CD1c-positive myeloid dendritic cell (primary cell): ENCODE results near the gene COL25A1.
"Not testable (repeated sequence)": the region's sequence is repeated elsewhere in the genome, so short reads cannot be mapped to it uniquely, and the experiment has no call there.

ENCODE experiments used
- DNase-seq: peaks from one replicate; pipeline ENCODE4 v3.0.0-alpha.2; 2016; ENCODE audit errors: extremely low spot score

Gene COL25A1

DNA sequence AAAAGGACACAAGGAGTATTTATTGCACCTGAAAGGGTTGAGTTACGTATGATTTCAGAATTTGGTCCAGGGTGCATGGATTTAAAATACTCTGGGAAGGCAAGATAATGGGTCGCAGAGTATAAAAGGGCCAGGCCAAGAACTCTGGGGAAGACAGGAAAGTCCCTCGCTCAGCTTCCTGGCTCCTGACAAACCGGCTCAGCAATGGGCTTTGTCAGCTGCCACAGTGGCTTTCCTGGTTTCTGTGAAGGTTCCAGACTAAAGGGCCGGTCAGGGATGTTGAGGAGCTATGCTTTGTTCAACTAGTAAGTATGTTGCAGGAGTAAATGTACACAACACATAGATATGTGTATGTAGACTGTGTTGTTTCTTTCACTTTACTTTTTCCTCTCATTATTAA, 385.2 kb downstream of the COL25A1 start:
- DNase-seq, result no peak

DNA sequence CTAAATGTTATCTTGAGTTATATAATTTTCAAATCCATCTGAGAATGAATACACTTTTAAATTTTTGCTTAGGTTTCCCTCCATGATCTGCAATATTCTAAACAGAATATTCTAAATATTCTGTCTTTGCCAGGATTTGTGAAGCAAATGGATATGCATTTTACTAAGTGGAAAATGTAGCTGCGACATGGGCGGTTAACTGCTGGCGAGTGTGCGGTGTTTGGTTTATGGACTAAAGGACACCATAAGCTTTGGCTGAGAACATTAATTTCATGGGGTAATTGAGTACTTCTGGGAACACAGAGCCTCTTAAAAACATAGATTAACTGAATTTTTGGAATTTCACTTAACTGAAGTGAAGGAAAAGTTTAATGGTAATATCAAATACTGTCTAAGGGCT, 385.8 kb downstream of the COL25A1 start:
- DNase-seq, result no peak

DNA sequence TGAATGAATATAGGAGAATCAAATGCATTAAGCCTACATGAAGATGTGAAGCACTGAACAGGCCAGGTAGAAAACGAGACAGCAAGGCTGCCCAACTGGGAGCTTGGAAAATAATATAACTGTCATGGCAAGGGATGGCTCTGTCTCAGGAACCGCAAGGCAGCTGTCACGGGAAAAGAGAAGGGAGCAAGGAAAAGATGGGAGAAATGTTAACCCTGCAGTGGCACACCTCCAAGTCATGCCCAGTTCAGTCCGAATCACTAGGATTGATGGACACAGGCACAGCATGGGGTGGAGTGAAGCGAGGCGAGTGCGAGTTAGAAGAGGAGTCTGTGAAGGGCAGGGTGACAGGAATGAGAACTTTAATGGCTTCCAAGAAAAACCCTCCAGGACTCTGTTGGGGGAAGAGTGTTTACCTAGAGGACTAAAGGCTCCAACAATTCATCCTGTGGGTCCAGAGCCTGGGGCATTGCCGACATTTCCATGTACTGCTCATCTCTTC, 395.5 kb downstream of the COL25A1 start:
- DNase-seq, result no peak

DNA sequence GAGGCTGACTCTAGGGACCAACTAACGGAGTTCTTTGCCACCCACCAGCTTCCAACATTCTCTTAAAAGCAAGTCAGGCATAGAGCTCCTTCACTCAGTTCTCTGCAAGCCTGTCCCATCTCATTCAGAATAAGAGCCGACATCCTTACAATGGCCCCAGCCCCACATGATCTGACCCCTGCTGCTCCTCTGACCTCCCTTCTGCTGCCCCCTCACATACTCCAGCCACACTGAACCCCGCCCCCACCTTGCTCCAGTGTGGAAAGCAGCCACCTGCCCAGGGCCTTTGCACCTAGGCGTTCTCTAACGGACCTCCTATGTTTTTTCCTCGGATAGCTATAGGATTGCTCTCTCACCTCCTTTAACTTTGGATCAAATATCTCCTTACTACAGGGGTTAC, 396.5 kb downstream of the COL25A1 start:
- DNase-seq, result no peak

DNA sequence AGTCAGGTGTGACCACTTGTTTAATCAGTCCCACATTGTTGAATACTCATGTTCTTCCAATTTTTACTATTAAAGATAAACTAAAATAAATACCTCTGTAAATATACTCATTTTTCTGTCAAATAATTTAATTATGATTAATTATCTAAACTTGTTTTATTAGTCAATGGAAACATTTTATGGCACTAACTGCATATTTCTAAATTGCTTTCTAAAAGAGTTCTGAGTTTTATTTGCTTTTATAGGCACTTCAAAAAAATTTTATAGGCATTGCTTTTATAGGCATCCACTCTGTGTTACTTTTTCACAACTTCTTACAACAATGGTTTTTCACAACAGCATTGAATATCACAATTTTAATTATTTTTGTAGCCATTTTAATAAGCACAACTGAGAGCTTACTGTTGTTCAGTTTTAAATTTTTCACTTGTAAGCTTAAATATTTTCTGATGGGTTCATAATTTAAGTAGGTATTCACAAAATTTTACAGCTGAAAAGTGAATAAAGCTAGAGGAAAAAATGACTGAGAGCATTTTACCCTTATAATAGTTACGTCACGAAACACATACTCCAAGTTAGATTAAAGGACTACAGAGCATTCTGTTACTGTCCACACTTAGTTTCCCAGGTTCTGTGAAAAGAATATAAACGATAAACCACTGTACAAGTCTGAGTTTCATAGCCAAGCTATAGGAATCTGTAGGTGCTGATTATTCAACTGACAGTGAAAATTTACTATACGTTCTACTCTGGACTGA, 398.8 kb downstream of the COL25A1 start:
- DNase-seq, result no peak

DNA sequence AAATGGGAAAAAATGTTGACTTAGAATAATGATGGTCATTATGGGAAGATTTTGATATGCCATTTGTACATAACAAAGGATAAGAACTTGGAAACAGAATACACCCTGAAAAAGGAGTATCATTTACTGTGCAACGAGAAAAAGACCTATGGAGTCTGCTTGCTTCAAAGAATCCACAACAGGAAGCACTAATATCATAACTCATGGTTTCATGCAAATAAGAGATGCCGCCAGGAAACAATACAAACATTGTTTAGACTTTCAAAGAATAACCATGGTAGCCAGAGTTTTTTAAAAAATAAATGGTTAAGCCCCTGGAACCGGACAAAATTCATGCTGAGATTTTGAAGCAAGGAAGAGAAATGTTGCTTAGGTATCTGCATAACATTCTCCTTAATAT, 399.7 kb downstream of the COL25A1 start:
- DNase-seq, result no peak

DNA sequence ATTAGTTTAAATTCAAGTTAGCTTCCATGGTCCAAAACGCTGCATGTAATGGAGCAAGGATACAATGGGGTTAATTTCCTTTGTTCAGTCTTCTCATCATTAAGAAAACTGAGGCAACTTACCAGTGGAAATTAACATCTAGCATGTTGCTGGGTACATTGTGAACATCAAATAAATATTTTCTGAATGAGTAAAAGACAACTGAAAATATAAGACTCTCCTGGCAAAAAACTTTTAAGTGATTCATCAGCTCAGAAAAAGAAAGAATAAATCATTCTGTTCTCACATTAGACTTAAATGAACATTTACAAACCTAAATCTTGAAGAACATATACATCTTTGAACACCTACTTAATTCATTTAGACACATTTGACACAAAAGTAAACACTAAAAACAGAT, 401.2 kb downstream of the COL25A1 start:
- no peak for DNase-seq

DNA sequence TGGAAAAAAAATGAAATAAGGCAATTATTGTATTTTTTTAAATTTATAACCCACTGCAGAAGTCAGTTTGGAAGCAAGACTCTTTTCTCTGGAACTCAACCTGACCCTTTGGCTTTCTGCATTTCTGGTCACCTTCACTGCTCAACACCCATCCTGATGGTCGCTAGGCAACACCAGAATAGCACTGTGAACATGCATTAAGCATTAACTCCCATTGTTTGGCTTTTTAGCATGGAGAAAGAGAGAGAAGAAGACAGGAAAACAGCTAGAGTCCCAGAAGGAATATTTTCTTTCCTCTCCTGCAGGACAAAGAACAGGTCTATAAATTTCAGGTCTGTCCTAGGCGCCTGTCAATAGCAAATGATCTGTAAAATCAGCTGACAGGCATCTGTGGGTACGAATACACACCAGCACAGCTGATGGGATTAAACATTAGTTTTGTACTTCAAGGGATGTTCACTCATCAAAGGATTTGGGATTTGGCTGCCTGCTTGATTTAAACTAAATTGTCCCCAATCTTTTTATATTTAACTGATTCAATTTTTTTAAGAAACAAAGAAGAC, 402.4 kb downstream of the COL25A1 start:
- DNase-seq, result no peak

DNA sequence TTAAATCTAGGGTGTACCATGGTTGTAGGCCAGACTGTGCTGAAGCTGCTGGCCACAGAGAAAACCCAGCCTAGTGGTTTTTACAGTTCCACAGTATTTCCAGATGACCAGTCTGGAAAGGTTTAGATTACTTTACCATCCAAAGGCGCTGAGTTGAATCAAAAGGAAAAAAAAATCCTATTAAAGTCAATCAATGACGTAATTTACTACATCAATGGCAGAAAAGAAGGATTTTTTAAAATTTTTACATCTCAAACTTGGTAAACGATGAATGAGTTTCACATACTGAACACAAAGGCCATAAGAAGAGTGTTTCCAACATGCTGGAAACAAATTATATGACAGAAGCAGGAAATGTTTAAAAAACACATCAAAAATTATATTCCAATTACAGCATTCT, 409.0 kb downstream of the COL25A1 start:
- DNase-seq, result no peak

DNA sequence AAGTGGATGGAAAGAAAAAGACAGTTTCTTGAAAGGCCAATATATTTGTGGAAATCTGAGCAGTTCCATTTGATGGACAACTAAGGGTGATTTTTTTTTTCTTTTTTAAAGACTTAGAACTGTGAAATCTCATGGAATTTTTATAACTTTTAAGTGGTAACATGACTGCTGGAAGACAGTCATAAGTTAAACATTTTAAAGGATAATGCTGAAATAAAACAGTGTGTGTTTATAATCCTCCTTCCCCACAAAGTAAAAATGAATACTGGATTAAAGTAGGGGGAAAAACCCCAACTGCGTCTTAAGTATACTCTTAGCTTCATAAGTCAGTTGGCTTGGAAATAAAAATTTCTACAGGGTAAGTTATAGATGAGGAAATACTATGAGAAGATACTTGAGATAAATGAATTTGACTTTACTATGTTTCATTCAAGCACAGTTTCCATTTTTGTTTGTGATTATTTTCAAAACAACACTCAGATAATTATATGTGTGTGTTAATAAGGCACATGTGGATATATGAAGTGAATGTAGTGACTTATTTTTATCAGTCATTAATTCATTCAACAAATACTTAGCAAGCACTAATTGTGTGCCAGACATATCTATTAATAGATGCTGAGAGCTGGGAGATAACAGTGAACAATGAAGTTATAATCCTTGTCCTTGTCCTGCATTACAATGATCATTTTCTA, 410.4 kb downstream of the COL25A1 start:
- no peak for DNase-seq

DNA sequence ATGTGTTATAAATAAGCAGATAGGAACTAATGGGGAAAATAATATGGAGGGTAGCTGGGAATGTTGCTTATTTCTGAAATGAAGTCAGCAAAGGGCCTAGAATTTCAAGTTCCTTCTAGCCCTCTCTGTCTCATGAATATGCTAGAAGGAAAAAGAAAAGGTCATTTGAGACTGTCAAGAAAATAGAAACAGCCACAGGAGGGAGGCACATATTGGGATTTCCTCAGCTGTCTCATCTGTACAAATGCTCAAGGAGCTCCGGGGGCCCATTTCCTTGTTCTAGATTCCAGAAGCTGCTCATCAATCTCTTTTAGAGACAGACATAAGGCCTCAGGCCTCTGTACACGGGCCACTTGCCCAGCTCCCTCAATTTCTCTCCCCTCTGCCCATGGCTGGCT, 412.0 kb downstream of the COL25A1 start:
- no peak for DNase-seq

DNA sequence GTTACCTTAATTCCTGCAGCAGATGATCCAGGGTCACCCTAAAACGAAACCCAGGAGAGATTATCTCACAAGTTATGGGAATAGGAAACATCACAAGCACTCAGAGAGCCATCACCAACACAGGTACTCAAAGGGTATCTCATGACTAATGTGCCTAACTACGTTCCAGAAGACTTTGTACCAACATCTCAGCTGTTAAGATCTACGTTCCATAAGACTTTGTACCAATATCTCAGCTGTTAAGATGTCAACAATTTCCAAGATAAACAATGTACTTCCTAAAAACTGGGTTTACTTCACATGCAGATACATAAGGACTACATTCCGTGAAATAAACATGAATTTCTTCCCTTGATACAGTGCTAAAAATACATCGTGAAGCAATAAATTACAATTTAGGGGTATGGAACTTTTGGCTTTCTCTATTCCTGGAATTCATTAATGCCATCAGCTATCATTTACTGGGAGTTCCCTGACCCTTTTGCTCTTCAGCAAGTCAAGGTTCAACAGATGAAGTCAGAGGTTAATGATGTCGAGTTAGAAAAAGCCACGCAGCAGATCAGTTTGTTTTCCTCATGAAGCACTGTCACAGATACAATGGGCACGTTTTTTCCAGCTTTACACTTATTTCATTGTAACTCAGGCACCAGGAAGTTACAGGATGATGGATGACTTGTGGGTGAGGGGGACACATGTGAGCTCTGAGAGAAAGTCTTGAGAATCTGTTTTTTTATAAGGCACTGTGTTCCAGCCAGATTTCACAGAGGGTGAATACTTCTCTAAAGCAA, 412.6 kb downstream of the COL25A1 start:
- no peak for DNase-seq

DNA sequence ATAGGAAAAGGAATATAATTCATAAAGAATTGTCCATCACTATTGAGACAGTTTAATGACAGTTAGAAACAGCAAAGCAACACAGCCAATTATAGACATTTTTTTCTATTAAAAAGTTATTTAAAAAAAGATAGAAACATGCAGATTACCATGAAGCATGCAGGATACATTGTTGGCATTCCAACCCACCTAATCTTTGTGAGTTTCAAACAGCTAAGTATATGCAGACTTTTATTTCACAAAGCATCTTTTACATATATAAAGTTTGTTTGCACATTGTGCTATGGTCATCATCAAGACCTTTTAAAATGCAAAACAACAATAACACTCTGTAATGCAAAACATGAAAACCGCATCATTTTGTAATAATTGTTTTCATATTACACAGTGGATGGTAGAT, 413.7 kb downstream of the COL25A1 start:
- no peak for DNase-seq

DNA sequence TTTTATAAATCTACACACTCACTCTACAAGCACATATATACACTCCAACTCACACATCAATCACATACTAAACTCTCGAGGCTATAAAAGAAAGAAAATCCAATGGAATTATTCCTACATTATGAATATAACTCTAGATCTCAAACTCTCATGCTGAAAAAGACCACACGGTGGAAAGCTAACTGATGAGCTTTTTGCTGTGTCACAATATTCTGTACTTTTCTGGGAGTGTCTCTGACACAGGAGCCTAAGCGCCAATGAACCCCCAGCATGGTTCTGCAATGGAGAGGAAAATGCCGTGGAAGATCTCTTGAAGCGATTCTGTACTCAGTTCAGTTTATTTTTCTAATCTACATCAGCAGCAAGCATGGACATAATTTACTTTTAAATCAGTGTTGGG, 415.4 kb downstream of the COL25A1 start:
- DNase-seq, result no peak

DNA sequence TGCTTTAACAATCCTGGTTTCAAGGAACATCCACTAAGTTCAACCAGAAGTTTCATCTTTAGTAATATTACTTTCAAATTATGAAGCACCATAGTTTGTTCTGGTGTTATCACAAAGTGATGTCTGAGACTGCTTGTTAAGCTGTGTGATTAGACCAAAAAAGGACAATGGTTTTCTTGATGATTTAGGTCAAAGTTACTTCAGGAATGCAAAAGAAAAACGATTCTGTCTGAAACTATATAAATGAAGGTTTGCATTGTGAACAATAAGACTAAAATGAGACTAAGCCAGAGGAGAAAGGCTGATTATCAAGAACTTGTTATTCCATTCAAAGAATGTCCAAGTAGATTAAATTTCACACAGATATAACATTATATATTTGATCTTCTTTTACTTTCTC, 417.2 kb downstream of the COL25A1 start:
- no peak for DNase-seq

DNA sequence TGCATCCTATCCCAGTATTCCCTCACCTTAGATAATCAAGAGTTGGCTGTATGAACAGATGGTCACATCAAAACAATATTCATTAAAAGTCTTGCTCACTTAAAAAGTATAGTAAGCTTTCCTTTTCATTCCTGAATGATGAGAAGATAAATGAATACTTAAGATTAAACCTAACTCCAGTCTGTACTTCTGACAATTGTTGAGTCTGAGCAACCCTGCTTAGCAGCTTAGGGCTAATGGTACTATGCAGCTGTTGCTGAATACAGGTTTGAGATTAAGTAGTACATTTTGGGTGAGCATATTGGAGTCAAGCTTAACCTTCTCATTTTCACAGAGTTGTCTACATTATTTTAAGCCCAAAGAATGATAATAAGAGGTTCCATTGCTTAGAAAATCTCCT, 417.9 kb downstream of the COL25A1 start:
- no peak for DNase-seq

DNA sequence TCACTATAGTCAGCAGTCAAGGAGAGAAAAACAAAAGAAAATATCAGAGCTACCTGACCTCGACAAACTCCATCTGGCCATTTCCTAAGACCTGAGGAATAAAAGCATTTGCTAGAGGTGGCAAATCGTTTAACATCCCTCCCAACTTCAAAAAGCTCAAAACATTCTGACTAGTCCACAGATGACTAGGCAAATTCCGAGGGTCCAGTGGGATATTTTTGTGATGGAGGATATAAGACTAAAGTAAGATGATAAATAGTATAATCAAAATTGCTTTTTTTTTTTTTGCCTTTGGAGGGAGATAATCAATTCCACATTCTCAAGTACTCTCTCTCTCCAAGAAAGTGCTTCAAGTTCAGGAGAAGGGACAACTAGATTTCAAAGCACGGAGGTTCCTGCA, 420.5 kb downstream of the COL25A1 start:
- no peak for DNase-seq

DNA sequence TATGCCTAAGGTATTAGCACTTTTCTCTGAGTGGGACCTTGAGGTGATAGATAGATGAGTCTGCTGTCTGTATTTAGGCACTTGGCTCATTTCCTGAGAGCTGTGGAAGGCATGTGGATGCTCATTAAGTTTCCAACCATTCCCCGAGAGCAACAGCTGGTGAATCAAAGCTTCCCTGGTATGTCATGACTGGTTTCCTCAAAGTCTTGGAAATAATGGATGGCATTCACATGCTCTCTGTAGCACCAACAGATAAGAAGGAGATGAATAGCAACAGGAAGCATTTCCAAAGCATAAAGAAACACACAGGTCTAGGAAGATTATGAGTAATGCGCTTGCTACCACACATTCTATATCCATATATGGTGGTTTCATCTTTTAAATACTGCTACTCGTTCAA, 421.3 kb downstream of the COL25A1 start:
- DNase-seq, result no peak

DNA sequence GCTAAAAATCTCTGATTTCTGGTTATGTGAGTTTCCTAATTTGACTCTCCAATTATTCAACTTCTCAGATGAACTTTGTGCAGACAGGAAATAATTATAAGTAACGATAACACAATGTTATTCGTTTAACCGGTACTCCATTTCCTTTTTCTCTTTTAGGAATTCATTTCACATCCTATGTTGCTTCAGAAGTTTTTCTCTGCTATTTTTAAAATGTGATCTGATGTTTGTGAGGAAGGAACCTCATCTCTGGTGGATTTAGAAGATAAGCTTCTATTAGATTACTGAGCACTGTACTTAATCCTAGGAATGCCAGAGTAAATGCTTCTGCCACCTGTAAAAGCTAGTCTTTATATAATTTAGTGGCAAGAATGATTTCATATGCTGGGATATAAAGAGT, 423.7 kb downstream of the COL25A1 start:
- no peak for DNase-seq

DNA sequence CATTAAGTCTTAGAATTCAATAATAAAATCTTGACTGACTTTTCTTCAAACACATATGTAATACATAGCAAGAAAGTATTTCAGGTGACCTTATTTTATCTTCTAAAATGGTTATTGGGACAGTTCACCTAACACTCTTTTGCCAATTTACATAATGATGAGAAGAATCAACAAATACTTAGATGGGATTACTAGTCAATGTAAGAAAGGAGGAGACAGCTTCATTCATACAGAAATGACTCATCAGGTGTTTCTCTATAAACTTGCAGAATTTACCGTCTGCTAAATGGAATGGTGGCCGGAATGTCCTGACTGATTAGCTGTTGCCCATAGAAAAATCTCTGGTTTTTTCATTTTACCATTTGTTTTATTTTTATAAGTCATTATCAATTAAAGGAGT, 424.6 kb downstream of the COL25A1 start:
- no peak for DNase-seq

DNA sequence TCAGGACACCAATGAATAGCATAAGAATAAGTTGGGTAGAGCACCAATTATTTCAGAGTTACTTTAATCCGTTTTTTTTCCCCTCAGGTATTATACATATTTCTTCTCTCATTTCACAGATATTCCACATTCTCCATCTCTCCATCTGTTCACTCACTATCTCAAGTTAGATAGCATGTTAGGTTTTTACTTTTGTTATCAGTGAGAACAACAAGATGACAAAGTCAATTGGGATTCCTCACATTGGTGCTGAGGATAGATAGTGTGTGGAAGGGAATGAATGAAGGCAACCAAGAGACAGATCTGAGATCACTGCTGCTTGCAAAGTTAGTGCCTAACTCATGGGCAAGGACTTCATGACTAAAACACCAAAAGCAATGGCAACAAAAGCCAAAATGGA, 427.7 kb downstream of the COL25A1 start:
- no peak for DNase-seq

DNA sequence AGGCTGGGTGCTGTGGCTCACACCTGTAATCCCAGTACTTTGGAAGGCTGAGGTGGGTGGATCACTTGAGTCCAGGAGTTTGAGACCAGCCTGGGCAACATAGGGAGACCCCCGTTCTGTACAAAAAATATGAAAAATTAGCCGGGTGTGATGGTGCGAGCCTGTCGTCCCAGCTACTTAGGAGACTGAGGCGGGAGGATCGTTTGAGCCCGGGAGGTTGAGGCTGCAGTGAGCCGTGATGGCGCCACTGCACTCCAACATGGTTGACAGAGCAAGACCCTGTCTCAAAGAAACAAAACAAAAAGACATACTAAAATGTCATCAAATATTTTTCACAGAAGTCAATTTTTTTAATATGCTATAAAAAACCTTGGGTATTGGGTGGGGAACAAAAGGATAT, 432.5 kb downstream of the COL25A1 start:
- not testable (repeated sequence) for DNase-seq
